Lower lobe of right lung (tissue), 2 donors: ENCODE data around the gene JAKMIP1. TPM values are rescaled to one million over a fixed set of nuclear protein-coding genes. Genes with fewer than 3 reads are reported as not detected.

ENCODE experiments used
- ATAC-seq, 2 donors: fragments of 200-7000 bp; cut with Tn5 transposase; one replicate each; pipeline ENCODE4 v1.9.1; 2020 to 2022; ENCODE audit warnings: mild to moderate bottlenecking in 2 of 2, moderate library complexity in 2 of 2
- DNase-seq: peaks from one replicate; pipeline ENCODE4 v3.0.0-alpha.2; 2020
- H3K27ac ChIP-seq: fragments of 200-600 bp; one replicate; pipeline ENCODE4 v1.8.0; 2022
- H3K27me3 ChIP-seq: fragments of 200-600 bp; one replicate; pipeline ENCODE4 v1.8.0; 2022; ENCODE audit warnings: low read depth
- H3K36me3 ChIP-seq: fragments of 200-600 bp; one replicate; pipeline ENCODE4 v1.8.0; 2022; ENCODE audit warnings: mild to moderate bottlenecking
- H3K4me1 ChIP-seq: fragments of 200-600 bp; one replicate; pipeline ENCODE4 v1.8.0; 2022
- H3K4me3 ChIP-seq: fragments of 200-600 bp; one replicate; pipeline ENCODE4 v1.8.0; 2022; ENCODE audit warnings: mild to moderate bottlenecking
- H3K9me3 ChIP-seq: fragments of 200-600 bp; one replicate; pipeline ENCODE4 v1.8.0; 2022
- CTCF ChIP-seq: fragments of 200-600 bp; IDR thresholded peaks from one replicate; pipeline ENCODE4 v1.8.0; 2022; ENCODE audit warnings: antibody characterized with exemption, mild to moderate bottlenecking
- intact Hi-C: fragments of 100-400 bp; cut with DNase I; formaldehyde crosslinking; loops from one replicate; pipeline ENCODE4 v1.11.0; 2022
- total RNA-seq: library from RNA; stranded (reverse); fragmentation: NEBNext Ultra II Directional; extraction: Animal tissue kit (Norgen Biotek cat#: 25700); gene quantifications from one replicate; pipeline ENCODE4 v1.2.1, GENCODE V29; 2021
- donor health status: DM: no; HTN: yes; CAD: no; lungs with severe emphysema.

The JAKMIP1 gene
- total RNA-seq, 1 donor from 2014 or later: 0.65 TPM

DNA sequence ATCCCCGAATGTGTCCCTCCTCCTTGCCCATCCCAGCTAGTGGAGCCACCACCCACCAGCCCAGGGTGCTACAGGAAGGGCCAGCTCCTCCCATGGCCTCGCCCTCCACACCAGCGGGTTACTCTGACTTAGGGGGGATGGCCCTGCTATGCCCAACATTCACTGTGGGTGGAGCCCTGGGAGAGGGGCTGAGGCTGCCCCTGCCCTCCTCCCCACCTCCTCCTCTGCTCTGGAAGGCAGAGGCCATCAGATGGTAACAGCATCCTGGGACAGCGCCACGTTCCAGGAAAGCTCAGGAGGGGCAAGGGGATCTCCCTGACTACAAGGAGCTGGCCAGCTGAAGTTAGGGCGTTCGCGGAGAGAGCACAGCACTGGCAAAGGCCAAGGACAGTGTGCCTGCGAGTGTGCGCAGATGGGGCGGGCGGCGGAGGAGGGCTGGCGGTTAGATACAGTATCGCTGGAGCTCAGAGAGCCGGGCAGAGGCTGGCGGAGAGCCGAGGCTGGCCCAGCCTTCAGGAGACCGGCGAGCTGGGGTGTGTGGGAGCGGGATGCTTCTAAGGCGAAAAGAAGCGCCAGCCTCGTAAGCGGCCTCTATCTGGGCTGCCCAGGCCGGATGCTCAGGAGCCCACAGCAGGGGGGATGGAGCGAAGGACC lies 1.5 kb downstream of the JAKMIP1 start:
- DNase-seq (no peak), ATAC-seq (no peak)
- TF ChIP-seq CTCF: no peak
- Histone ChIP-seq H3K27ac (no peak overlapping the region), H3K36me3 (no peaks in the 10 kb centered on the region), H3K4me1 (peaks cover 13% of the 10 kb centered on the region), H3K9me3 (no peaks in the 10 kb centered on the region), H3K4me3 (peak overlapping the region; percentile 64), H3K27me3 (peaks cover 58% of the 10 kb centered on the region)
- intact Hi-C loops: no loop called here

GRCh38 chr4:6198278-6198677 lies 2.1 kb downstream of the JAKMIP1 start:
- Histone ChIP-seq H3K27ac (no peak overlapping the region), H3K27me3 (peaks cover 58% of the 10 kb centered on the region)

DNA sequence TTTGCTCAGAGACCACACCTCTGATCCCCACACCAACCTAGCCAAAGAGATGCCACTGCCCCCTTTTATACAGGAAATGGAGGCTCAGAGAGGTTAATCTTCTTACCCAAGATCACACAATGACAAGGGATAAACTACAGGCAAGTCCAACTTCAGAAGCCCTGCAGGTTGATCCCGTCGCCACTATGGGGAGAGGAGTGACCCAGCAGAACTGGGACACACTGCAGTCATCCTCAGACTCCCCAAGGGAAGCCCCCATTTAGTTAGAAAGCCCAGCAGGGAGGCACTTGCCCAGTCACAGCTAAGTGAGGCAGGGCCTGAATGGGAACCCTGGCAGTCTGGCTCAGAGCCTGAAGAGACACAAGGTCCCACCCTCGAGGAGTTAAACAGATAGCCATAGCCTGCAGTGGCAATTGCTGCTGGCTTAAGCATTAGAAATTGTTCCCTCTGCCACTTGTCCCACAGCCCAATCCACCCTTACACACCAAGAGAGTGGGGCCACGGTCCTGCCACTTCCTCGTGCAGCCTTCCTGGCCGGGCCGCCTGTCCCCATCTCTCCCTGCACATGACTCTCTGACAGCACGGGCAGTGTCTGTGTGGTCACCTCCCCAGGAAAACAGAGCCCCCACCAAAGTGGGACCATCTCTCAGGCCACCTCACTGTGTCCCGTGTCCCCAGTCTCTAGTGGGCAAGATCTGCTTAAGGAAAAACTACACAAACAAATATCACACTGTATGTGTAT lies 2.7 kb downstream of the JAKMIP1 start:
- Histone ChIP-seq H3K27me3 (peaks cover 63% of the 10 kb centered on the region), H3K4me1 (peaks cover 13% of the 10 kb centered on the region), H3K27ac (no peak overlapping the region), H3K4me3 (no peak overlapping the region), H3K36me3 (no peaks in the 10 kb centered on the region), H3K9me3 (no peaks in the 10 kb centered on the region)
- TF ChIP-seq CTCF: no peak
- intact Hi-C loops: no loop called here
- ATAC-seq (no peak), DNase-seq (no peak)

More at GRCh38 chr4:6198278-6198677, 2.1 kb downstream of the JAKMIP1 start:
- ATAC-seq (no peak), DNase-seq (no peak)
- intact Hi-C loops: no loop called here
- Histone ChIP-seq H3K4me1 (peaks cover 13% of the 10 kb centered on the region), H3K4me3 (no peak overlapping the region), H3K9me3 (no peaks in the 10 kb centered on the region), H3K36me3 (no peaks in the 10 kb centered on the region)
- no peak for TF ChIP-seq CTCF

DNA sequence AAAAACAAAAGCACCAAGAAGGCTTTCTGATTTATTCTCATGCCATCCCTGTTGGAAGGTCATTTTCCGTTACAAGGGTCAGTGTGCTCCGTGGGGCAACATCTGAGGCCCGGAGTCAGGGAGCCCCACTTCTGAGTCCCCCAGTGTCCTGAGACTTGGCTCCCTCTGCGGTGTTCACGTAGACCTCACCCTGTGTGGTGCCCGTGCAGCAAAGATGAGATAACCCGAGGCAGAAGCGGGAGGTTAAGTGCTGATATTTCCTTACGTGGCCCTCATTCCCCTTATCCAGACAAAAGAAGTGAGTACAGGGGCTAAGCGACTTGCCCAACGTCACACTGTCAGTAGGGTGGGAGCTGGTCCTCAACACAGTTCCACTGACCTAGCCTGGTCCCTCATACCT lies 3.5 kb downstream of the JAKMIP1 start:
- Histone ChIP-seq H3K27me3 (peaks cover 65% of the 10 kb centered on the region), H3K9me3 (no peaks in the 10 kb centered on the region), H3K4me1 (peaks cover 13% of the 10 kb centered on the region), H3K27ac (no peak overlapping the region), H3K4me3 (no peak overlapping the region), H3K36me3 (no peaks in the 10 kb centered on the region)
- DNase-seq: no peak
- no peak for ATAC-seq
- no peak for TF ChIP-seq CTCF
- intact Hi-C loops: no loop called here

DNA sequence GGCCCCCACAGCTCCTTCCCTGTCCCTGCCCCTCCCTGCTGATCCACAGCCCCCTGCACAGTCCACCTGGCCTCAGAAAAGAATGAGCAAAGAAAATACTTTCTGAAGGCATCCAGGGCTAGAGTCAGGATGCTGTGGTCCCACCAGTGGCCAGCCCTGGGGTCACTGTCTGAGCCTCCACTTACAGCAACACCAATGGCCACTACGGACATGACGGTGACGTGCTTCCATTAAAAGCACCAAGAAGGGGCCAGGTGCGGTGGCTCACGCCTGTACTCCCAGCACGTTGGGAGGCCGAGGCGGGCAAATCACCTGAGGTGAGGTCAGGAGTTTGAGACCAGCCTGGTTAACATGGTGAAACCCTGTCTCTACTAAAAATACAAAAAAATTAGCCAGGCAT lies 4.0 kb downstream of the JAKMIP1 start:
- ATAC-seq (no peak), DNase-seq (no peak)
- H3K4me3 ChIP-seq: no peak overlapping the region
- H3K36me3 ChIP-seq: no peaks in the 10 kb centered on the region
- intact Hi-C loops: no loop called here
- H3K27ac ChIP-seq: no peak overlapping the region
- peaks cover 65% of the 10 kb centered on the region for H3K27me3 ChIP-seq
- peaks cover 13% of the 10 kb centered on the region for H3K4me1 ChIP-seq
- TF ChIP-seq CTCF: no peak
- no peaks in the 10 kb centered on the region for H3K9me3 ChIP-seq
